ENCODE data around the gene EI24. TPM values are rescaled to one million over a fixed set of nuclear protein-coding genes. Genes with fewer than 3 reads are reported as not detected.

EI24 gene
- total and polyA plus RNA-seq, 2 of the 8 experiments (the other 6 are each of a cell fraction or from before 2014, with no cell fraction given), result 135 to 264 TPM

DNA sequence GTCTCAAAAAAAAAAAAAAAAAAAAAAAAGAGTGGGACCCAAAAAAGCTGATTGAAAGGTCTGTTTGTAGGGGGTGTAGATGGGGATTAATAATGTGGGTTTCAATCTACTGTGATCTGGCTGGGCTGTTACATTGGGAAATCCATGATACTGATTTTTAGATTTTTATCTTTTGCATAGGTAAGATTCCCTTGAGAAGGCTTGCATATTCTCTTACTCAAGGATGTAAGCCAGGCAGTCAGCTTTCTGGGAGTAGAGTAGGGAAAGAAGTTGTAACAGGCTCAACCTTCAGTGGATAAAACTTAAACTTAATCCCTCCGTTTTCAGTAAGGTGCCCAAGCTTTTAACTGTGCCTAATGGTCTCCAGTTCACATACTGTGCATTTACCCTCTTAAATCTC is 53.8 kb downstream of the EI24 start:
- Histone ChIP-seq H3K23ac (ENCODE audit: insufficient read length) (no peak overlapping the region), H3K4me3 (ENCODE audit: extremely low read depth in 1 of 4, insufficient read depth in 2 of 4, low read depth in 3 of 4, low read length in 4 of 4) (no peak overlapping the region), H2AFZ (ENCODE audit: low read length) (no peak overlapping the region), H3K36me3 (ENCODE audit: control insufficient read depth in 2 of 4, insufficient read depth in 4 of 4, low read length in 3 of 4) (peaks cover 10 to 47% (median 33%) of the 10 kb centered on the region in 4 experiments), H2BK20ac (ENCODE audit: low read length) (no peak overlapping the region), H3K4me1 (replicated peaks in 1 of 4; ENCODE audit: control insufficient read depth in 3 of 4, insufficient read depth in 4 of 4, low read length in 3 of 4) (peaks cover 0 to 5% (median 2%) of the 10 kb centered on the region in 4 experiments; a peak in 3 of 7 replicates), H3K56ac (replicated peaks; ENCODE audit: insufficient read length, low read depth, low read length) (no peak overlapping the region), H2BK15ac (ENCODE audit: low read length) (no peak overlapping the region), H3K27me3 (replicated peaks in 1 of 4; ENCODE audit: control insufficient read depth in 3 of 4, extremely low read depth in 1 of 4, insufficient read depth in 3 of 4, low read length in 3 of 4) (no peaks in the 10 kb centered on the region), H4K5ac (ENCODE audit: insufficient read length, low read depth, low read length) (no peak overlapping the region), H3K79me1 (ENCODE audit: low read depth, low read length) (no peaks in the 10 kb centered on the region; the same call in 1 of the 2 replicates), H4K91ac (replicated peaks; ENCODE audit: insufficient read length, low read length) (no peak overlapping the region), H2BK5ac (ENCODE audit: low read depth, low read length) (no peak overlapping the region), H2AK5ac (ENCODE audit: low read depth, low read length) (no peak overlapping the region), H3K79me2 (ENCODE audit: control insufficient read depth in 1 of 2, insufficient read depth in 2 of 2, low read length in 2 of 2) (peaks cover 8 to 17% of the 10 kb centered on the region in 2 experiments; a peak in 3 of 4 replicates), H4K20me1 (replicated peaks in 1 of 2; ENCODE audit: control insufficient read depth in 1 of 2, insufficient read depth in 2 of 2, low read length in 2 of 2) (no peaks in the 10 kb centered on the region), H3K23me2 (ENCODE audit: low read depth, low read length) (peaks cover 4% of the 10 kb centered on the region), H3K9ac (replicated peaks in 1 of 4; ENCODE audit: extremely low read depth in 1 of 4, low read depth in 3 of 4, low read length in 3 of 4) (no peak overlapping the region), H2BK12ac (ENCODE audit: low read depth, low read length) (no peak overlapping the region), H3K9me3 (ENCODE audit: insufficient read depth in 2 of 2, low read depth in 1 of 2, low read length in 1 of 2) (no peaks in the 10 kb centered on the region), H3K14ac (ENCODE audit: insufficient read length) (no peak overlapping the region), H2BK120ac (replicated peaks; ENCODE audit: low read depth, low read length) (no peak overlapping the region), H3K27ac (ENCODE audit: low read depth, low read length) (no peak overlapping the region), H3K4ac (replicated peaks; ENCODE audit: insufficient read length, low read depth, low read length) (no peak overlapping the region), H3K4me2 (ENCODE audit: insufficient read depth in 1 of 2, low read depth in 2 of 2, low read length in 2 of 2) (no peak overlapping the region), H4K8ac (ENCODE audit: extremely low read depth, insufficient read depth, low read length) (no peak overlapping the region), H3K18ac (ENCODE audit: extremely low read depth, low read length) (no peak overlapping the region)
- TF ChIP-seq, protein P1, sequence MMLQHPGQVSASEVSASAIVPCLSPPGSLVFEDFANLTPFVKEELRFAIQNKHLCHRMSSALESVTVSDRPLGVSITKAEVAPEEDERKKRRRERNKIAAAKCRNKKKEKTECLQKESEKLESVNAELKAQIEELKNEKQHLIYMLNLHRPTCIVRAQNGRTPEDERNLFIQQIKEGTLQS (IDR thresholded peaks at IDR 0.05; ENCODE audit: insufficient read depth, low read depth, low read length), result no peak
- no peak for TF ChIP-seq TAF1 (IDR thresholded peaks at IDR 0.05; ENCODE audit: low read depth, low read length)
- no peak for TF ChIP-seq POLR2A (IDR thresholded peaks at IDR 0.05; ENCODE audit: control extremely low read depth in 1 of 2, low read depth in 2 of 2, low read length in 2 of 2)
- TF ChIP-seq, protein P2, sequence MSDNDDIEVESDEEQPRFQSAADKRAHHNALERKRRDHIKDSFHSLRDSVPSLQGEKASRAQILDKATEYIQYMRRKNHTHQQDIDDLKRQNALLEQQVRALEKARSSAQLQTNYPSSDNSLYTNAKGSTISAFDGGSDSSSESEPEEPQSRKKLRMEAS (IDR thresholded peaks at IDR 0.05), result no peak
- TF ChIP-seq, protein P3, sequence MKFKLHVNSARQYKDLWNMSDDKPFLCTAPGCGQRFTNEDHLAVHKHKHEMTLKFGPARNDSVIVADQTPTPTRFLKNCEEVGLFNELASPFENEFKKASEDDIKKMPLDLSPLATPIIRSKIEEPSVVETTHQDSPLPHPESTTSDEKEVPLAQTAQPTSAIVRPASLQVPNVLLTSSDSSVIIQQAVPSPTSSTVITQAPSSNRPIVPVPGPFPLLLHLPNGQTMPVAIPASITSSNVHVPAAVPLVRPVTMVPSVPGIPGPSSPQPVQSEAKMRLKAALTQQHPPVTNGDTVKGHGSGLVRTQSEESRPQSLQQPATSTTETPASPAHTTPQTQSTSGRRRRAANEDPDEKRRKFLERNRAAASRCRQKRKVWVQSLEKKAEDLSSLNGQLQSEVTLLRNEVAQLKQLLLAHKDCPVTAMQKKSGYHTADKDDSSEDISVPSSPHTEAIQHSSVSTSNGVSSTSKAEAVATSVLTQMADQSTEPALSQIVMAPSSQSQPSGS (IDR thresholded peaks at IDR 0.05; ENCODE audit: low read length), result no peak
- TF ChIP-seq TAF7 (optimal IDR thresholded peaks at IDR 0.05; ENCODE audit: borderline replicate concordance, low read depth, low read length), result no peak
- TF ChIP-seq ASH2L (IDR thresholded peaks at IDR 0.05; ENCODE audit: low read length), result no peak
- no peak for TF ChIP-seq MAFK (IDR thresholded peaks at IDR 0.05; ENCODE audit: low read depth, low read length)
- FAIRE-seq (no peak), DNase-seq (ENCODE audit: low read depth in 1 of 2, low spot score in 2 of 2) (no peak)
- WGBS, 2 experiments (ENCODE audit: extremely low coverage in 1 of 2, insufficient coverage in 1 of 2, insufficient read length in 1 of 2, insufficient replicate concordance in 2 of 2, low coverage in 1 of 2, low lambda C conversion rate in 2 of 2, missing lambda C conversion rate in 1 of 2), result 95% methylated on average over 1 of the region's 1 CpG; no CpG with 5 or more reads in 1 of the 2 experiments
- ChIA-PET POLR2A (ENCODE audit: partially characterized antibody) (interaction anchor here (1.8 to 2.2 kb wide), 2 partner anchors 30 to 53 kb away, joined by 6 to 8 read pairs; partner anchors contain the start of genes EI24 and STT3A), CTCF (ENCODE audit: partially characterized antibody) (interaction anchor here (0.5 to 1.3 kb wide), 4 partner anchors 14 to 1093 kb away, joined by 3 read pairs; partner anchors contain the start of gene HYLS1)

Measured in H1 (cell line).